GM12891 (cell line): Measurements from ENCODE around the gene C5orf47.

ENCODE experiments used
- DNase-seq: peaks from one replicate; pipeline ENCODE4 v3.0.0; 2011; ENCODE audit warnings: low spot score; ENCODE audit not compliant: insufficient read length
- FAIRE-seq: peaks from 2 replicates; lab custom pipeline; 2011; peaks lifted over from hg19 to GRCh38; lab: Jason Lieb, UNC
- PAX5 ChIP-seq: IDR thresholded peaks from 2 replicates; pipeline ENCODE4 v1.6.1; 2011; ENCODE audit warnings: low read length, moderate library complexity, mild to moderate bottlenecking; ENCODE audit not compliant: insufficient read depth, severe bottlenecking
- POLR2A ChIP-seq: IDR thresholded peaks from 2 replicates; pipeline ENCODE4 v1.6.1; 2011; ENCODE audit warnings: low read depth, low read length, control low read depth
- POLR2AphosphoS5 ChIP-seq: IDR thresholded peaks from 2 replicates; pipeline ENCODE4 v1.6.1; 2011; ENCODE audit warnings: low read depth, low read length, control low read depth
- POU2F2 ChIP-seq: IDR thresholded peaks from 2 replicates; pipeline ENCODE4 v1.6.1; 2011; ENCODE audit warnings: low read depth, mild to moderate bottlenecking, control low read depth, low read length, moderate library complexity
- SPI1 ChIP-seq: IDR thresholded peaks from 2 replicates; pipeline ENCODE4 v1.6.1; 2011; ENCODE audit warnings: low read depth, low read length, control low read depth
- TAF1 ChIP-seq: IDR thresholded peaks from 2 replicates; pipeline ENCODE4 v1.6.1; 2011; ENCODE audit warnings: low read depth, low read length, control low read depth

The C5orf47 gene

DNA sequence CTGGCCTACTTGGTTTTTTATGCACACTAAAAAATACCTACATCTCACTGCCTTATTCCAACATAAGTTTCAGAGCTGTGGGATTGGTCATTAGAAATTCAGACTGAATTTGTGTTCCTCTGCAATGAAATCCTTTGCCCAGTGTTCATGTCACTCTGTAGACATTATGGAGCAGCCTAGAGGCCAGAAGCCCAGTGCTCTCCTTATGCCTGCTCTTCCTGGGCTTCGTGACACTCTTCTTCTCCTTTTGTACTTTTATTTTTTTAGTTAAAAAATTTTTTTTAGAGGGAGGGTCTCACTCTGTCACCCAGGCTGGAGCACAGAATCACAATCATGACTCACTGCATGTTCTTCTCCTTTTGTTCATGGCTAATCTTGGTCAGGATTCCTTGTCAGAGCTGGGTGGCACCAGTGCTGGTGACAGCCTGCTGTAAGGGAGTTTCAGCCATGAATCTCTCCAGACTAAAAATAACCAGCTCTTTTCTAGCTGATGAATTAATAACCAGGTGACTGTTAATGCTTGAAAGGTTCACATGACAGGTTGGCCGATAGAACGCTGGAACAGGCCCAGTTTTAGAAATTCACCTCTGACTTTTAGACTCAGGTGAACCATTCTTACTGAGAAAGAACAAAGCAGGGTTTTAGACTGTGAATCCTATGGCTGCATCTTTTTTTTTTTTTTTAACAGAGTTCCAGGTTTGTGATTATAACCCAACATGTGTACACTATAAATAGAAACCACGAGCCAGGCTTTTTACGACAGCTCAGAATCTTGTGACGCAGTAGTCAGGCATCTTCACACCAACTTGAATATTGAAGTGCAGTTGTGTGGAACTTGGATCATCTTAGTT lies 34.1 kb upstream of the C5orf47 start:
- no peak for FAIRE-seq
- TF ChIP-seq POU2F2, result no peak
- TF ChIP-seq SPI1, result no peak
- no peak for TF ChIP-seq PAX5
- TF ChIP-seq POLR2AphosphoS5, result no peak
- TF ChIP-seq POLR2A, result no peak
- no peak for TF ChIP-seq TAF1
- DNase-seq, result no peak

DNA sequence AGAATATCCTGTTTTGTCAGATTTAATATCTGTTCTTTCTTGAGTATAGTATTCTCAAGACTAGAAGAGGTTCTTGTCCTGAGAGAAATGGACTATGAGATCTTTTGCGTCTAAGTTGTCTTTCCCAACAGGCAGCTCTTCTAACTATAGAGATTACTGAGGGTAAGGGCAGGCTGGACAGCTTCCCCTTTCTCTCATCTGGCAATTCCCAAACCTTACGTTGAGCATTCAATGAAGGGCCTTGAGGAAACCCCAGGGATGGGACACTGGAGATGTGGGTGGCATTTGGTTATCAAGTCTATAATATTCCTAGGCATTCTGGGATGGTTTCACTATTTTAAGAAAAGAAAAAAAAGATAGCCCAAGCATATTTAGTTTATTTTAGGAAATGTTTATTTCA lies 28.0 kb upstream of the C5orf47 start:
- TF ChIP-seq TAF1 (no peak), POLR2A (no peak), PAX5 (no peak), POU2F2 (no peak), POLR2AphosphoS5 (no peak), SPI1 (no peak)
- FAIRE-seq (no peak), DNase-seq (no peak)

DNA sequence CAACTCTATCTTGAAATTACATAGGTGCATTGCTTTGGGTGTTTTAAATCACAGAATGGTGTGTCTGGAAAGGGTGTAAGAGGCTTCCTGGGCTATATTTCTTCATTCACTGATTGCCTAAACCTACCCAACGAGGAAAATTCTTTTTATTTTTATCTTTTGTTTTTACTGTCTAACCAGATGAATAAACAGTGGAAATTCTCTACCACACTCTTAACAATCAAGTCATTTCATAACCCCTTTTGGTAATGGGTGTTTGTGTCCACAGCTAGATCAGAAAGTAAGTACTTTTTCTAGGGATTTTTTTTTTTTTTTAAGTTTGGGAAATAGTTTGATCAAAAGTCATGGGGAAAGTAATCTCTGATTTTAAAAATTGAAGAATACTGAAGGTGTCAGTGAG lies 27.6 kb upstream of the C5orf47 start:
- FAIRE-seq (no peak), DNase-seq (no peak)
- TF ChIP-seq POU2F2, result no peak
- TF ChIP-seq POLR2A, result no peak
- no peak for TF ChIP-seq POLR2AphosphoS5

DNA sequence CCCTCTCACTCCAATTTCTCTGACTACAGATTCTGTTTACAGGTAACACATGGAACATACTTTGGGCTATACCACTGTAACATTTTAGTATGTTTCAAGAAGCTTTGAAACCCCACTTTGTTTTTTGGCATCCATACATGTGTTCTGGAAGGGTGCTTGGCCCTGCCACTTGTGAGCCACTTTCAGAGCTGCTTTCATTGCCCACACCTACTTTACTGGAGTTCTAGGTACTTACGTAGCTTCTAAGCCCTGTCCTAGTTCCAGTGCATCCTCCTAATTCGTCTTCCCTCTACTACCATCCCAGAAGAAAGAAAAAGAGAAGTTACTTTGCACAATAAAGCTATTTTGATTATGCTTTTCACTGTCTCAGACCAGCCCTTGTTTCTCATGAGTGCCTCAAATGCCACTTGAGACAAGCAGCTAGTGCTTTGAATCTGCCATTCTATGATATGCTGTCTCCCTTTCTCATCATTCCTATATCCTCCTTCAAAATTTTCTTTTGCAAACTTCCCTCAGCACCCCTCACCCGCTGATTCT lies 26.5 kb upstream of the C5orf47 start:
- TF ChIP-seq SPI1 (no peak), POLR2AphosphoS5 (no peak), POU2F2 (no peak)
- no peak for FAIRE-seq
- no peak for DNase-seq

DNA sequence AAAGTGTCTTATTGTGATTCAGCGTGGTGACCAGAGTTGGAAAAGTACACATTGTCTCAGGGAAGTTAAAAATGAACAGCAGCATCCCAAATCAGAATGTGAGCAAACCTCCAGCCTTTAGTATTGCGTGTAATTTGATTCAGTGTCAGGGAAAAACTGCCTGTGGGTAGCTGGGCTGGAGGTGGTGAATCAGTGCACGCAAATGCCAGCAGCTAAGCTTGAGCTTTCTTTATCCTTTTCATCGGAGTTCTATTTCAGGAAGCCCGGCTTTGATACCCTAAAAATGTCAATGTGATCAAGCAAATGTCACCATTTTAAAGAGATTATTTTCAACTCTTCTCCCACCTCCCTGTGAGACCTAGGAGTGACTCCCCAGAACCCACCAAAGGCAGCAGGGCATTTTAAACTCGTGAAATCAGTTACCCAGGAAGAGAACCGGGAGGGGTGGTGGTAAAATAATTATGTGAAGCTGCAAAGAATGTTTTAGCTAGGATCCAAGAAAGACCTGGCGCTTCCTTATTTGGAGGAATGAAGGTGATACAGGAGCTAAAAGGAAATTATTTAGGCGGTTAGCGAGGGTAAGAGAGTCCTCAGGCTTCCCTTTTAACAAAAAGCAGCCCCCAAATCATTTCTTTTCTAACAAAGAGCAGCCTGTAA lies 25.7 kb upstream of the C5orf47 start:
- DNase-seq (no peak), FAIRE-seq (no peak)
- TF ChIP-seq PAX5, result no peak
- TF ChIP-seq POLR2A, result no peak
- no peak for TF ChIP-seq SPI1
- TF ChIP-seq POLR2AphosphoS5, result no peak
- no peak for TF ChIP-seq POU2F2
- no peak for TF ChIP-seq TAF1

DNA sequence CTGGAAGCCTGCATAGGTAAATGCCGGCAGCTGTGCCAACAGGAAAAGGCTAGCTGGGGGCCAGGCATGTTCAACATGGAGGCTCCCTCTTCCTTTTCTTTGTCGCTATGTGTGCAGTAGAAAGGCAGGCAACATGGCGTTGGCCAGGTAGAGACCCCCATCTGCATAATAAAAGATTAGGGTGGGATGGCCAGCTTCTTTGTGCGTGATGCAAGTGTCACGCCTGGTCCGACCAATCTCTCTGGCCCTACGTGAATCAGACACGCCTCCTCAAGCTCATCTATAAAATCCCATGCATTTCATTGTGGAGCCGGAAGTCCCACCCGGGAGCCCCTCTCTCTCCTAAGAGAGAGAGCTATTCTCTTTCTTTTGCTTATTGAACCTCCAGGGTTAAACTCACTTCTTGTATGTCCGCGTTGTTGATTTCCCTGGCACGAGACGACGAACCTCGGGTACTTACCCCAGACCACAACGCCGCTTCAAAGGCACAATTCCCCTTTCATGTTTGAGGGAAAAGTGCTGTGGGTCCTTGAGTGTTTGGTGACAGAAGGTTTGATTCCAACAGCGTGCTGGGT lies 25.0 kb upstream of the C5orf47 start:
- DNase-seq (no peak), FAIRE-seq (no peak)
- no peak for TF ChIP-seq POU2F2
- no peak for TF ChIP-seq POLR2A
- no peak for TF ChIP-seq POLR2AphosphoS5
- no peak for TF ChIP-seq SPI1
- no peak for TF ChIP-seq TAF1
- TF ChIP-seq PAX5, result no peak

DNA sequence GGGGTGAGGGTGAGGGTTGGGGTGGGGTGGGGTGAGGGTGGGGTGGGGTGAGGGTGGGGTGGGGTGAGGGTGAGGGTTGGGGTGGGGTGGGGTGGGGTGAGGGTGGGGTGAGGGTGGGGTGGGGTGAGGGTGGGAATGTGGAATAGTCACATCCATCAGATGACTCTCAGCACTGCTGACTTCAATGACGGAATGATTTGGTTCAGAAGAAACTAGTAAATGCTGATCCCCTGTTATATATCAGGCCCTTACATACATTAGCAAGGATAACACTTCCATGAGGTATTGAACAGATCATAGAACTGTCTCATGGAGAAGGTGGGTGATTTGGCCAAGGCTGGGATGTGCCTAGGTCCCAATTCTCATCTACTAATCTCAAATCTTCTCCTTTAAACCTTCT lies 24.5 kb upstream of the C5orf47 start:
- FAIRE-seq (no peak), DNase-seq (no peak)
- TF ChIP-seq PAX5 (no peak), POU2F2 (no peak), POLR2AphosphoS5 (no peak), POLR2A (no peak), TAF1 (no peak), SPI1 (no peak)

DNA sequence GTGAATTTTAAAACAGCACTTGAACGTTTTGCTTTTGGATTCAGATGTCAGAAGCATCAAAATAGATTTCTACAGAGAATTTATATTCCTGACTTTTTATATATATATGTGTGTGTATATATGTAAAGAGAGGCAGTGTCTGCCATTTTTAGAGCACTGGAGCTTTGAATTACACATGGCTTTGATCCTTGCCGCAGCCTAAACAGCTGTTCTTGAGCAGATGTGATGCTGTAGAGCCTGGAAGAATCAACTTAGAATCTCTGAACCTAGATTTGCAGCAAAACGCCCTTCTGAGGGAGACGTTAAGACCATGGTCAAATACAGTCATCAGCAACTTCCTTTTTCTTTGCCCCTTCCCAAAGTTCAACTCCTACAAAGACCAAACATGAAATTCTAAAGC lies 21.7 kb upstream of the C5orf47 start:
- DNase-seq, result no peak
- TF ChIP-seq POU2F2 (no peak), POLR2AphosphoS5 (no peak), PAX5 (no peak), SPI1 (no peak), TAF1 (no peak), POLR2A (no peak)
- no peak for FAIRE-seq

DNA sequence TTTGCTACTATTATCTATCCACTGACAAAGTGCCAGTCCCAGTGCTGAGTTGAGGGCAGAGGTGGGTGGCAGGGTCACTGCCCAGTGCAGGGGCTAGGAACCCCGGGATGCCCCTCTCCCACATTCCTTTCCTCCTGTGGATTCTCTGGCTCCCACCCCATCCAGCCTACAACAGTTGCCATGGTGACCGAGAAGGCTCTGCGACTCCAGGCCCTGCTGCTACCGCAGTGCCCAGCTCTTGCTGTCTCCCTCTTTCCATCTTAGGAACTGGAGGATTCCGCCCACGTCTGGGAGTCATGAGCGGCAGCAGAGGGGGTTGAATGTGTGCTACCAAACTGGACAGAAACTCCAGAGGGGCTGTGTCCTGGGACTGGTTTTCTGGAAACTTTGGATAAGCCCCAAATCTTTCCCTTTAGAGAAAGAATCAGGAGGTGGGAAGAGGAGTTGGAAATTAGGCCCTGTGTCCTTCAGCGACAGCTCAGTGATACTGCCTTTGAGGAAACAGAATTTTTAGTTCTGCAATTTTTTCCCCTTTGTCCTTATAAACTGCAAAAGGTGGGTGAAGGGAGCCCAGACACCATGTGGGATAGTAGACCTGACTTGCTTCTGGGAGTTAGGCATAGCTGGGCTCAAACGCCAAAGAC lies 20.7 kb upstream of the C5orf47 start:
- DNase-seq (no peak), FAIRE-seq (no peak)
- TF ChIP-seq PAX5, result no peak
